Transverse colon (tissue), 4 donors: ENCODE results near the gene LUZP2. TPM values are rescaled to one million over a fixed set of nuclear protein-coding genes. Genes with fewer than 3 reads are reported as not detected.

Source experiments
- DNase-seq: peaks from one replicate; pipeline ENCODE4 v3.0.0-alpha.2; 2019
- H3K27ac ChIP-seq, 4 donors: fragments of 200-600 bp; sonication (generic); 2 replicates each; pipeline ENCODE4 v1.5.1; 2016 to 2018; ENCODE audit warnings: inconsistent platforms in 4 of 4
- H3K27me3 ChIP-seq: fragments of 200-600 bp; sonication (generic); 2 replicates; pipeline ENCODE4 v1.5.1; 2017; ENCODE audit warnings: inconsistent platforms
- H3K36me3 ChIP-seq, 4 donors: fragments of 200-600 bp; sonication (generic); 2 replicates each; pipeline ENCODE4 v1.5.1; 2017 to 2019; ENCODE audit warnings: inconsistent platforms in 4 of 4
- H3K4me1 ChIP-seq, 4 donors: fragments of 200-600 bp; sonication (generic); 2 replicates each; pipeline ENCODE4 v1.5.1; 2017 to 2020; ENCODE audit warnings: inconsistent platforms in 4 of 4
- H3K4me3 ChIP-seq, 4 donors: fragments of 200-600 bp; sonication (generic); 1 replicate in 1 of 4; 2 replicates in 3 of 4; pipeline versions ENCODE4 v1.5.1 to v1.6.1; 2017 to 2019; ENCODE audit warnings: inconsistent platforms in 4 of 4
- H3K9me3 ChIP-seq, 2 donors: fragments of 200-600 bp; sonication (generic); 2 replicates each; pipeline ENCODE4 v1.5.1; 2017 to 2019; ENCODE audit warnings: inconsistent platforms in 2 of 2
- EP300 ChIP-seq: sonication (generic); formaldehyde crosslinking; IDR thresholded peaks from one replicate; pipeline ENCODE4 v1.6.1; 2017; ENCODE audit warnings: antibody characterized with exemption, low read depth
- POLR2A ChIP-seq: fragments of 450-650 bp; IDR thresholded peaks from one replicate; pipeline ENCODE4 v1.6.1; 2016; ENCODE audit warnings: antibody characterized with exemption, mild to moderate bottlenecking, moderate library complexity
- POLR2AphosphoS5 ChIP-seq, 3 donors: sonication (generic); formaldehyde crosslinking; IDR thresholded peaks; one replicate each; pipeline ENCODE4 v1.6.1; 2016; ENCODE audit warnings: antibody characterized with exemption in 3 of 3
- WGBS, 2 donors: methylation state at CpG; one replicate each; pipeline ENCODE4 v1.1.5; 2018; ENCODE audit warnings: low coverage in 1 of 2; 5-methylcytosine and 5-hydroxymethylcytosine counted together
- in situ Hi-C, 4 donors: fragments of 200-750 bp; cut with MboI; loops; one replicate each; pipeline versions ENCODE4 v1.15.0 to v1.15.1; 2017; ENCODE audit warnings: low sequenced_read_pairs in 3 of 4, low pct_ligation_motif_present in 1 of 4, low pct_unique_long_range_greater_than_20kb in 1 of 4
- intact Hi-C: fragments of 100-400 bp; cut with DNase I; formaldehyde crosslinking; loops from one replicate; pipeline ENCODE4 v1.15.1; 2023; ENCODE audit warnings: low total_unique reads
- total RNA-seq, 4 donors: library from RNA; depleted of rRNA; stranded (reverse); fragments of >200 nt; gene quantifications; one replicate each; pipeline ENCODE4 v1.1.0, GENCODE V29; 2016
- TF ChIP-seq, protein P1 (sequence below), 5 experiments: fragments of 200-600 bp in 3 of 5; fragments of 450-650 bp in 2 of 5; sonication (generic) in 3 of 5; IDR thresholded peaks; 1 replicate in 2 of 5; 2 replicates in 3 of 5; pipeline ENCODE4 v1.5.1; 2016 to 2017; ENCODE audit warnings: antibody characterized with exemption in 5 of 5, inconsistent platforms in 3 of 5, mild to moderate bottlenecking in 2 of 5, moderate library complexity in 1 of 5

The LUZP2 gene
- total RNA-seq, 4 donors from 2014 or later = 2.2 to 3.3 (median 2.4) TPM; not detected in 1

DNA sequence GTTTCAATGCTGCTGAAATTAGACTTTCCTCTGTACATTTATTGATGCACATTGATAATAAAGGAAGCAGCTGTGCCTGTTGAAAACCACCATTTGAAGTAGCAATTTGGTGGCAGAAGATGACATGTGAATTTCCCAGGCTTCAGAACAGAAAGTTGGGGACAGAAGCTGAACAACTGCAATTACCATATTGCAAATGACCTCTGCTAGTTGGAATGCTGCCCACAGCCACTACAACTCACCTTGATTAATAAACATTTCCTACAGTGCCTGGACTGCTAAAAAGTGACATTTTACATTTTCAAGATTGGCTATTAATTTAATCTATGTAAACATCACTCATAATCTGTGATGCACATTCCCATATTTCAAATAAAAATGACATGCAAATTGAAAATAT lies 208.6 kb downstream of the LUZP2 start:
- Histone ChIP-seq H3K27ac (no peak overlapping the region), H3K36me3 (no peaks in the 10 kb centered on the region), H3K27me3 (no peaks in the 10 kb centered on the region), H3K9me3 (no peaks in the 10 kb centered on the region), H3K4me3 (no peak overlapping the region), H3K4me1 (no peaks in the 10 kb centered on the region)
- in situ Hi-C loops = no loop called here
- TF ChIP-seq EP300 (no peak), POLR2AphosphoS5 (IDR thresholded peaks at IDR 0.05) (no peak), POLR2A (no peak)
- TF ChIP-seq, protein P1, sequence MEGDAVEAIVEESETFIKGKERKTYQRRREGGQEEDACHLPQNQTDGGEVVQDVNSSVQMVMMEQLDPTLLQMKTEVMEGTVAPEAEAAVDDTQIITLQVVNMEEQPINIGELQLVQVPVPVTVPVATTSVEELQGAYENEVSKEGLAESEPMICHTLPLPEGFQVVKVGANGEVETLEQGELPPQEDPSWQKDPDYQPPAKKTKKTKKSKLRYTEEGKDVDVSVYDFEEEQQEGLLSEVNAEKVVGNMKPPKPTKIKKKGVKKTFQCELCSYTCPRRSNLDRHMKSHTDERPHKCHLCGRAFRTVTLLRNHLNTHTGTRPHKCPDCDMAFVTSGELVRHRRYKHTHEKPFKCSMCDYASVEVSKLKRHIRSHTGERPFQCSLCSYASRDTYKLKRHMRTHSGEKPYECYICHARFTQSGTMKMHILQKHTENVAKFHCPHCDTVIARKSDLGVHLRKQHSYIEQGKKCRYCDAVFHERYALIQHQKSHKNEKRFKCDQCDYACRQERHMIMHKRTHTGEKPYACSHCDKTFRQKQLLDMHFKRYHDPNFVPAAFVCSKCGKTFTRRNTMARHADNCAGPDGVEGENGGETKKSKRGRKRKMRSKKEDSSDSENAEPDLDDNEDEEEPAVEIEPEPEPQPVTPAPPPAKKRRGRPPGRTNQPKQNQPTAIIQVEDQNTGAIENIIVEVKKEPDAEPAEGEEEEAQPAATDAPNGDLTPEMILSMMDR (IDR thresholded peaks at IDR 0.05) = no peak
- intact Hi-C loops = no loop called here
- DNase-seq = no peak

DNA sequence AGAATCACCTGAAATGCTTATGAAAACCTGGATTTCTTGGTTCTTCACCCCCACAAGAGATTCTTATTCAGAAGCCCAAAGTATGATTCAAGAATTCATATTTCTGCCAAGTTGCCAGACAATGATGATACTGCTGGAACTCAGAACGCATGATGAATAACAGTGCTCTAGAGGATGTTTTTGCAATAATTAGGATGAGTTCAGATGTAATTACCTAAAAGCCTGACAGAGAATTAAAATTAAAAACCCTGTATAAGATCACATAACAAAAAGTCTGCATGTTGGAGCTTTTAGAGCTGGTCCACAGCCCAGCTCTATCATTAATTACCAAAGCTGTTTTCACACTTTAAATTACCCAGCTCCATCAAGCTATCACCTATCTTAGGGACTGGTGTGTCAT lies 211.8 kb downstream of the LUZP2 start:
- intact Hi-C loops (no loop called here), in situ Hi-C loops (no loop called here)
- 67 to 81% methylated on average over 1 of the region's 1 CpG for WGBS, 2 donors

DNA sequence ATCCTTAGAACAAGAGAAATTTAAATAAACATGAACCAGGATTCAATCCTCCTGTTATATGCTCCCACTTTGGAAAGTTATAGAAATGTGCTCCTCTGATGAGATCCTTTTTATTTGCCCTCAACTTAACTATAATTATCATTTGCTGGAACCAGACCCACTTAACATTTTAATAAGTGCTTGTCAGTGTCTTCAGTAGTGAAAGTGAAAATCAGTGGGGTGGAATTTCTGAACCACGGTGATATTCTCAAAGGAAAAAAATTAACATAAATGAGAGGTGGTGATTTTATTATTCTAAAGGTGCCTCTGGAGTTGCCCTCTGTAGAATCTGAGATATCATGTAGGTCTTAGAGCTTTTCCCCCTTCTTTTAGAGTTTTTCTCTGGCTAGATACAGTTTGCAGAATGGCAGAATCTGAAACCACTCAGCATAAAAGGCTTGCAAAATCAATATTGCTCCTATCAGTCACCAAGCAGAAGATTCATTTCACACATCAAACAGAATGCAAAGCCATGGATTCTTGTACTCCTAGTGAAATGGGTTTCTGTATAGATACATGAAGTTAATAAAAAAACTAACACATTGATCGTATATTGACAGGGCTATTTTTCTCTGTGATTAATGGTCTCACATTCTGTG lies 213.2 kb downstream of the LUZP2 start:
- H3K9me3 ChIP-seq = no peaks in the 10 kb centered on the region
- H3K36me3 ChIP-seq = no peaks in the 10 kb centered on the region
- no peak overlapping the region for H3K4me3 ChIP-seq
- no peak for TF ChIP-seq POLR2A
- TF ChIP-seq POLR2AphosphoS5 (IDR thresholded peaks at IDR 0.05) = no peak
- TF ChIP-seq, protein P1 (IDR thresholded peaks at IDR 0.05) = no peak
- H3K4me1 ChIP-seq = no peaks in the 10 kb centered on the region
- intact Hi-C loops (no loop called here), in situ Hi-C loops (no loop called here)
- no peaks in the 10 kb centered on the region for H3K27me3 ChIP-seq
- DNase-seq = no peak
- WGBS, 2 donors = 25 to 62% methylated on average over 2 of the region's 2 CpGs
- H3K27ac ChIP-seq = no peak overlapping the region

More for the DNA sequence above, 211.8 kb downstream of the LUZP2 start:
- TF ChIP-seq POLR2AphosphoS5 (IDR thresholded peaks at IDR 0.05) (no peak), EP300 (no peak), POLR2A (no peak)
- TF ChIP-seq, protein P1 (IDR thresholded peaks at IDR 0.05) = no peak
- H3K27me3 ChIP-seq = no peaks in the 10 kb centered on the region
- H3K4me3 ChIP-seq = no peak overlapping the region
- no peak overlapping the region for H3K27ac ChIP-seq
- H3K36me3 ChIP-seq = no peaks in the 10 kb centered on the region
- no peaks in the 10 kb centered on the region for H3K4me1 ChIP-seq
- no peaks in the 10 kb centered on the region for H3K9me3 ChIP-seq
- DNase-seq = no peak

DNA sequence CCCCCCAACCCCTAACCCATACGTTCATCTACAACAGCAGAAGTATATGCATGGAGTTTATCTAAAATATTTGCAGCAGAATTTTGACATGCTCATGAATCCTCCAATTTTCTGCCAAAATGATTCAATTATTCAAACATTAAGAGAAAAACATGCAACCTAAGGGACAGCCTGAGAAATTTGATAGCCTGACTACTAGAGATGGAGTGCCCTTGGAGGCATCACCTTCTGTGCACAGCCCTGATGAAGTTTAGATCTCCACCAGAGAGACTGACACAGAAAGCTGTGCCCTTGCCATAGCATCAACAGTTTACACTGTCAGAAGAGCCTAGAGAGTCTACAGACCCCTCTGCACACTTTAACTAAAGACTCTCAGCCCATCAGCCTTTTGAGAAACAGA lies 217.7 kb downstream of the LUZP2 start:
- Histone ChIP-seq H3K36me3 (no peaks in the 10 kb centered on the region), H3K27me3 (no peaks in the 10 kb centered on the region), H3K9me3 (no peaks in the 10 kb centered on the region), H3K27ac (no peak overlapping the region), H3K4me3 (no peak overlapping the region), H3K4me1 (no peaks in the 10 kb centered on the region)
- TF ChIP-seq EP300 (no peak), POLR2A (no peak), POLR2AphosphoS5 (IDR thresholded peaks at IDR 0.05) (no peak)
- TF ChIP-seq, protein P1 (IDR thresholded peaks at IDR 0.05) = no peak
- WGBS, 2 donors = 58 to 72% methylated on average over 1 of the region's 1 CpG
- in situ Hi-C loops (no loop called here), intact Hi-C loops (no loop called here)
- no peak for DNase-seq
